Liver (tissue), 9 donors: Measurements from ENCODE around the gene GNG7. TPM values are rescaled to one million over a fixed set of nuclear protein-coding genes. Genes with fewer than 3 reads are reported as not detected.

Source experiments
- DNase-seq: peaks from one replicate; pipeline ENCODE4 v3.0.0-alpha.2; 2017; ENCODE audit warnings: low spot score
- H3K27ac ChIP-seq, 2 donors: one replicate each; pipeline ENCODE4 v1.7.0; 2013; ENCODE audit warnings: inconsistent platforms in 2 of 2, low read length in 2 of 2, control low read depth in 1 of 2, low read depth in 1 of 2, mild to moderate bottlenecking in 1 of 2
- H3K27me3 ChIP-seq, 4 donors: one replicate each; pipeline versions ENCODE4 v1.6.1 to v1.7.0; 2013; ENCODE audit warnings: low read length in 3 of 4, inconsistent platforms in 1 of 4, mild to moderate bottlenecking in 1 of 4, moderate library complexity in 1 of 4; ENCODE audit not compliant: control insufficient read depth in 4 of 4, insufficient read depth in 4 of 4
- H3K36me3 ChIP-seq, 4 donors: one replicate each; pipeline versions ENCODE4 v1.6.1 to v1.7.0; 2013; ENCODE audit warnings: low read length in 3 of 4, mild to moderate bottlenecking in 3 of 4, low read depth in 1 of 4, moderate library complexity in 1 of 4; ENCODE audit not compliant: control insufficient read depth in 4 of 4, insufficient read depth in 3 of 4
- H3K4me1 ChIP-seq, 4 donors: one replicate each; pipeline versions ENCODE4 v1.6.1 to v1.7.0; 2013; ENCODE audit warnings: low read length in 3 of 4, mild to moderate bottlenecking in 3 of 4, moderate library complexity in 1 of 4; ENCODE audit not compliant: control insufficient read depth in 4 of 4, insufficient read depth in 4 of 4
- H3K4me3 ChIP-seq, 3 donors: one replicate each; pipeline versions ENCODE4 v1.6.1 to v1.7.0; 2013; ENCODE audit warnings: low read length in 3 of 3, control low read depth in 1 of 3, low read depth in 1 of 3, mild to moderate bottlenecking in 1 of 3
- H3K9ac ChIP-seq, 2 donors: one replicate each; pipeline ENCODE4 v1.7.0; 2013; ENCODE audit warnings: low read length in 2 of 2, mild to moderate bottlenecking in 2 of 2, moderate library complexity in 2 of 2, control low read depth in 1 of 2, low read depth in 1 of 2
- H3K9me3 ChIP-seq, 4 donors: one replicate each; pipeline versions ENCODE4 v1.6.1 to v1.7.0; 2013; ENCODE audit warnings: low read length in 3 of 4; ENCODE audit not compliant: control insufficient read depth in 4 of 4
- ATF3 ChIP-seq: IDR thresholded peaks from 2 replicates; pipeline ENCODE4 v1.6.1; 2016; ENCODE audit warnings: antibody characterized with exemption
- EGR1 ChIP-seq, 2 donors: IDR thresholded peaks; 2 replicates each; pipeline ENCODE4 v1.6.1; 2016 to 2018; ENCODE audit warnings: antibody characterized with exemption in 2 of 2, low read depth in 2 of 2
- FOXA1 ChIP-seq: IDR thresholded peaks from 2 replicates; pipeline ENCODE4 v1.6.1; 2016; ENCODE audit warnings: antibody characterized with exemption
- FOXA2 ChIP-seq: IDR thresholded peaks from 2 replicates; pipeline ENCODE4 v1.6.1; 2016; ENCODE audit warnings: antibody characterized with exemption
- GABPA ChIP-seq, 2 donors: IDR thresholded peaks in 1 of 2; conservative IDR thresholded peaks in 1 of 2; 2 replicates each; pipeline ENCODE4 v1.6.1; 2016; ENCODE audit warnings: antibody characterized with exemption in 2 of 2, mild to moderate bottlenecking in 1 of 2, moderate library complexity in 1 of 2
- HNF4A ChIP-seq, 2 donors: conservative IDR thresholded peaks; 2 replicates each; pipeline ENCODE4 v1.6.1; 2016; ENCODE audit warnings: antibody characterized with exemption in 2 of 2, mild to moderate bottlenecking in 2 of 2
- HNF4G ChIP-seq: IDR thresholded peaks from 2 replicates; pipeline ENCODE4 v1.6.1; 2016; ENCODE audit warnings: antibody characterized with exemption
- JUND ChIP-seq, 2 donors: IDR thresholded peaks; 2 replicates each; pipeline ENCODE4 v1.6.1; 2016; ENCODE audit warnings: antibody characterized with exemption in 2 of 2
- MAX ChIP-seq: IDR thresholded peaks from 2 replicates; pipeline ENCODE4 v1.6.1; 2016; ENCODE audit warnings: antibody characterized with exemption
- NR2F2 ChIP-seq: IDR thresholded peaks from 2 replicates; pipeline ENCODE4 v1.6.1; 2016; ENCODE audit warnings: antibody characterized with exemption
- RAD21 ChIP-seq, 2 donors: IDR thresholded peaks; 2 replicates each; pipeline ENCODE4 v1.6.1; 2016; ENCODE audit warnings: antibody characterized with exemption in 2 of 2, mild to moderate bottlenecking in 2 of 2
- REST ChIP-seq: IDR thresholded peaks from 2 replicates; pipeline ENCODE4 v1.6.1; 2016; ENCODE audit warnings: antibody characterized with exemption, mild to moderate bottlenecking
- RXRA ChIP-seq, 2 donors: IDR thresholded peaks; 2 replicates each; pipeline ENCODE4 v1.6.1; 2017 to 2018; ENCODE audit warnings: antibody characterized with exemption in 2 of 2, mild to moderate bottlenecking in 1 of 2
- SP1 ChIP-seq: IDR thresholded peaks from 2 replicates; pipeline ENCODE4 v1.6.1; 2018; ENCODE audit warnings: antibody characterized with exemption, mild to moderate bottlenecking
- TAF1 ChIP-seq: conservative IDR thresholded peaks from 2 replicates; pipeline ENCODE4 v1.6.1; 2016; ENCODE audit warnings: antibody characterized with exemption, mild to moderate bottlenecking
- YY1 ChIP-seq: IDR thresholded peaks from 2 replicates; pipeline ENCODE4 v1.6.1; 2016; ENCODE audit warnings: antibody characterized with exemption, mild to moderate bottlenecking
- WGBS: extraction: QIAGEN DNeasy Blood & Tissue Kit; methylation state at CpG from one replicate; pipeline ENCODE4 v1.1.7; 2013; 5-methylcytosine and 5-hydroxymethylcytosine counted together
- polyA plus RNA-seq, 2 donors: library from polyadenylated mRNA; stranded (reverse) in 1 of 2; unstranded in 1 of 2; fragments of 200-250 nt in 1 of 2; fragments of >200 nt in 1 of 2; fragmentation: Nextera tagmentation in 1 of 2; extraction: Ambion mirVana in 1 of 2; gene quantifications; one replicate each; pipeline versions ENCODE4 v1.2.1 to v1.2.3, GENCODE V29; 2013 to 2015
- total RNA-seq, 2 donors: library from RNA; depleted of rRNA; stranded (reverse); fragments of >200 nt; gene quantifications; one replicate each; pipeline ENCODE4 v1.2.3, GENCODE V29; 2014
- TF ChIP-seq, protein P1 (sequence below): IDR thresholded peaks from 2 replicates; pipeline ENCODE4 v1.6.1; 2016; ENCODE audit warnings: antibody characterized with exemption
- TF ChIP-seq, protein P2 (sequence below): fragments of 150-350 bp; IDR thresholded peaks from 2 replicates; pipeline ENCODE4 v1.5.1; 2017; ENCODE audit warnings: improper control_type of control experiment, low read depth, low read length; ENCODE audit not compliant: missing input control
- donor health status: healthy.
- donor health status: healthy.
- donor health status: healthy.
- donor health status: healthy.
- donor health status: healthy.

The GNG7 gene
- total and polyA plus RNA-seq, 4 donors: 0.75 to 1.9 (median 1.1) TPM

GRCh38 chr19:2509096-2509495, 193.4 kb downstream of the GNG7 start:
- TF ChIP-seq, protein P1, sequence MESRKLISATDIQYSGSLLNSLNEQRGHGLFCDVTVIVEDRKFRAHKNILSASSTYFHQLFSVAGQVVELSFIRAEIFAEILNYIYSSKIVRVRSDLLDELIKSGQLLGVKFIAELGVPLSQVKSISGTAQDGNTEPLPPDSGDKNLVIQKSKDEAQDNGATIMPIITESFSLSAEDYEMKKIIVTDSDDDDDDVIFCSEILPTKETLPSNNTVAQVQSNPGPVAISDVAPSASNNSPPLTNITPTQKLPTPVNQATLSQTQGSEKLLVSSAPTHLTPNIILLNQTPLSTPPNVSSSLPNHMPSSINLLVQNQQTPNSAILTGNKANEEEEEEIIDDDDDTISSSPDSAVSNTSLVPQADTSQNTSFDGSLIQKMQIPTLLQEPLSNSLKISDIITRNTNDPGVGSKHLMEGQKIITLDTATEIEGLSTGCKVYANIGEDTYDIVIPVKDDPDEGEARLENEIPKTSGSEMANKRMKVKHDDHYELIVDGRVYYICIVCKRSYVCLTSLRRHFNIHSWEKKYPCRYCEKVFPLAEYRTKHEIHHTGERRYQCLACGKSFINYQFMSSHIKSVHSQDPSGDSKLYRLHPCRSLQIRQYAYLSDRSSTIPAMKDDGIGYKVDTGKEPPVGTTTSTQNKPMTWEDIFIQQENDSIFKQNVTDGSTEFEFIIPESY: no peak
- no peak overlapping the region for H3K9ac ChIP-seq
- no peaks in the 10 kb centered on the region for H3K36me3 ChIP-seq
- no peaks in the 10 kb centered on the region for H3K27me3 ChIP-seq
- H3K4me1 ChIP-seq: peaks cover 0 to 7% (median 2%) of the 10 kb centered on the region in 4 donors
- 95% methylated on average over 8 of the region's 8 CpGs for WGBS
- DNase-seq: no peak
- H3K27ac ChIP-seq: no peak overlapping the region
- H3K9me3 ChIP-seq: no peaks in the 10 kb centered on the region
- no peak overlapping the region for H3K4me3 ChIP-seq

- TF ChIP-seq HNF4A (conservative IDR thresholded peaks at IDR 0.05) (peak; percentile 65 to 75), YY1 (peak; percentile 93), EGR1 (IDR thresholded peaks at IDR 0.05; ENCODE audit: low read depth in 2 of 2) (peak in 1 of 2 donors; percentile 51), NR2F2 (peak; percentile 9), HNF4G (no peak), TAF1 (peak; percentile 39), RAD21 (IDR thresholded peaks at IDR 0.05) (peak; percentile 41 to 71), SP1 (peak; percentile 93), ATF3 (peak; percentile 64), RXRA (IDR thresholded peaks at IDR 0.05) (peak; percentile 86 to 90), REST (peak; percentile 65), MAX (peak; percentile 94), JUND (IDR thresholded peaks at IDR 0.05) (peak; percentile 55 to 62), GABPA (IDR thresholded peaks at IDR 0.05 in 1 of 2, conservative IDR thresholded peaks at IDR 0.05 in 1 of 2) (peak; percentile 48 to 71), FOXA2 (peak; percentile 99), FOXA1 (peak; percentile 99)
- TF ChIP-seq, protein P1: peak; percentile 57
- TF ChIP-seq, protein P2, sequence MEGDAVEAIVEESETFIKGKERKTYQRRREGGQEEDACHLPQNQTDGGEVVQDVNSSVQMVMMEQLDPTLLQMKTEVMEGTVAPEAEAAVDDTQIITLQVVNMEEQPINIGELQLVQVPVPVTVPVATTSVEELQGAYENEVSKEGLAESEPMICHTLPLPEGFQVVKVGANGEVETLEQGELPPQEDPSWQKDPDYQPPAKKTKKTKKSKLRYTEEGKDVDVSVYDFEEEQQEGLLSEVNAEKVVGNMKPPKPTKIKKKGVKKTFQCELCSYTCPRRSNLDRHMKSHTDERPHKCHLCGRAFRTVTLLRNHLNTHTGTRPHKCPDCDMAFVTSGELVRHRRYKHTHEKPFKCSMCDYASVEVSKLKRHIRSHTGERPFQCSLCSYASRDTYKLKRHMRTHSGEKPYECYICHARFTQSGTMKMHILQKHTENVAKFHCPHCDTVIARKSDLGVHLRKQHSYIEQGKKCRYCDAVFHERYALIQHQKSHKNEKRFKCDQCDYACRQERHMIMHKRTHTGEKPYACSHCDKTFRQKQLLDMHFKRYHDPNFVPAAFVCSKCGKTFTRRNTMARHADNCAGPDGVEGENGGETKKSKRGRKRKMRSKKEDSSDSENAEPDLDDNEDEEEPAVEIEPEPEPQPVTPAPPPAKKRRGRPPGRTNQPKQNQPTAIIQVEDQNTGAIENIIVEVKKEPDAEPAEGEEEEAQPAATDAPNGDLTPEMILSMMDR: no peak
- 10% methylated on average over 12 of the region's 12 CpGs for WGBS
- Histone ChIP-seq H3K27ac (peak overlapping the region; percentile 71 to 80), H3K4me1 (peaks cover 0 to 7% (median 2%) of the 10 kb centered on the region in 4 donors), H3K27me3 (no peaks in the 10 kb centered on the region), H3K9me3 (no peaks in the 10 kb centered on the region), H3K36me3 (no peaks in the 10 kb centered on the region), H3K4me3 (no peak overlapping the region), H3K9ac (no peak overlapping the region)
- no peak for DNase-seq
These were observed 195.4 kb downstream of the GNG7 start for GRCh38 chr19:2507109-2507508.
